Fibroblast of skin of abdomen (primary cell): ENCODE results near the gene UBE2H.
A peak's percentile ranks its signal among the peaks of the same experiment; 100 is the strongest.
"Not testable (repeated sequence)": the region's sequence is repeated elsewhere in the genome, so short reads cannot be mapped to it uniquely, and the experiment has no call there.

ENCODE experiments used
- DNase-seq: peaks from one replicate; pipeline ENCODE4 v3.0.0-alpha.2; 2013

The UBE2H gene

DNA sequence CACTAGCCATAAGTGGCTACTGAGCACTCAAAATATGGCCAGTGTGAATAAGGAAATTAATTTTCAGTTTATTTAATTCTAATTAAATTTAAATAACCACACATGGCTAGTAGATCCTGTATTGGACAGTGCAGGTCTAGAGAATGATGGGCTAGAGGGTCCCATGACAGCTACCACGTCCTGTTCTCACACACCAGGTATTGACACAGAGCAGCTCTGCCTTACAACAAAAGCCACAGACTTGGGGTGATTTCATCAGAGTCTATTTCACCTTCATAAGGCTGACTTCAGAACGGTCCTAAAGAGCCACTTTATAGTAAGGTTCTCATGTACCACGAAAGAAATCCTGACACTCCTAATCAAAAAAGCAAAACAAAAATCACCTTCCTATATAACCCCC lies 111.3 kb downstream of the UBE2H start:
- DNase-seq: no peak

DNA sequence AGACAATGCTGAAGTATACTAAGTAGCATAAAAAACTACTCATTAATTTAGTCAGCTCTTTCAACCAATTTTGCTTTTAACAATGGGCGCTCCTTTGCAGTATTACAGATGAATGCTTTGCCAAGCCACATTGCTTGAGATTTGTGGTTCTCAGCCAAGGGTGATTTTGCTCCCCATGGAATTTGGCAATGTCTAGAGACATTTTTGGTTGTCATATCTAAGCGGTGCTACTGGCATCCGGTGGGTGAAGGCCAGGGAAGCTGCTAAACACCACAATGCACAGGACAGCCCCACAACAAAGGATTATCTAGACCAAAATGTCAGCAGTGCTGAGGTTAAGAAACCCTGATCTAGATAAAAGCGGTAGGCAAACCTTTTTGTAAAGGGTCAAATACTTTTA lies 112.0 kb downstream of the UBE2H start:
- DNase-seq: peak; percentile 40

DNA sequence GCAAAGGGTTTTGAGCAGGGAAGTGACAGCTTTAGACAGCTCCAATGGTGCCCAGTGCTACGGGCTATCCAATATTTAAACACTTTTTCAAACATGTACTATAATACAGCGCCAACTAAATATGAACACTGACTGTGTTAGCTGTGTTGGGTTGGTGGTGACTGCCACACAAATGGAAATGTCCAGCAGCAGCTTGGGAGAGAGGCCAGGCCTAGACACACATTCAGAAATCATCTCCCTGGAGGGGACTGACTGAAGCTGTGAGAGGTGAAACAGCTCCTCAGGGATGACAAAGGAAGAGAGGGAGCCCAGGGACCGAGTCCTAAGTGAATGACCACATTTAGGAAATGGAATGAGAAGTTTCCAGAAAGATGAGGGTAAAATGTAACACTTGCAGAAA lies 115.8 kb downstream of the UBE2H start:
- DNase-seq: no peak

DNA sequence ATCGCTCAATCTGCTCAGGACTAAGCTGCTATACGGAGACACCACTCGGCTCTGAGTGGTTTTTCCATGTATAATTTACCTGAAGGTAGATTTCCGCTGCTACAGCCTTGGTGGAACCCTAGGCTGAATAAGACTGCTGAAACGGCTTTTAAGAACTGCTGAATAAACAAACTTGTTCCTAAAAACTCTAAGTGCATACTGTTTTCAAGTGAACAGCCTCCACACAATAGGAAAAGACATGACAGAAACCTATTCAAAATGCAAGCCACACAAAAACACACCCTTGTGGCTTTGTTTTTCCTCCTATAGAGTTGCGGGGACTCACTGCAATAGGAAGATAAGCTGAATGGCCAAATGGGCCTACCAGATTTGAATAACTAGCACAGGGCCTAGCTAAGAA lies 117.2 kb downstream of the UBE2H start:
- no peak for DNase-seq

DNA sequence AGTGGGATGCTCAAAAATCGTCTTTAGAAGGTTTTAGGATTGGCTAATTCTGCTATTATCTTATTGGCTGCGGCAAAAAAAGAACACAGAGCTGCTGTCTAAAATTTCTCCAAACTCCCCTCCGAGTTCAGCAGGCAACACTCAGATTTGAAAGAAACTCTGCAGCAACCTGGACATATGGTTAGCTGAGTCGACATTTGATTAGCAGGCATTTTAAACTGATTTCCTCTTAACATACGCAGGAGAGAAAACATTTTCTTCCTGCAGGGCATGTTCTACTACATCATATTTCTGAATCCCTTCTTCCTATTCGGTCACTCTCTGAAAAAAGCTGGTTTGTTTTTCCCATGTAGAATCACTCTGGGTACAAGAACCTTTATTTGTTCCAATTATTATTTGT lies 119.4 kb downstream of the UBE2H start:
- not testable (repeated sequence) for DNase-seq

DNA sequence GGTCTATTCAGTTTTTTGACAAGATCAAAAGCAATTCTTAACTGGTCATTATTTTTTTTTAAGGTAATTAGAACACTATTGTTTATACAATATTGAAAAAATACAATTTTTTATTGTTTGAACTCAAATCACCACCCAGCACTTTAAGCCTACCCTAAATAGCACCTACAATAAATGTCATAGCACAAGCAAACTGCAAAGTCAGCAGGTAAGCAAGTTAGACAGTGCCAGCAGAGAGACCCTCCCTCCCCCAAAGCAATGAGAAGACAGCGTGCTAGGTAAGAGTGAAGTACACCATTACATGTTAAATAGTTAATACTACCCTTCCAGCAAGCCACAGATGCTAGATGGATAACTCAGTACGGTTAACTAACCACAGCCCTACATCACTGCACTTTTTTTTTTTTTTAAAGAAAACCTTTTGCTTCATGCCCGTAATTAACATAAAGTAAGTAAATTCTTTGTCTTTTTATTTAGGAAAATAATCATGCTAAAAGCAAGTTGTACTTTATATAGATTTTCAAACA lies 120.0 kb downstream of the UBE2H start:
- no peak for DNase-seq

DNA sequence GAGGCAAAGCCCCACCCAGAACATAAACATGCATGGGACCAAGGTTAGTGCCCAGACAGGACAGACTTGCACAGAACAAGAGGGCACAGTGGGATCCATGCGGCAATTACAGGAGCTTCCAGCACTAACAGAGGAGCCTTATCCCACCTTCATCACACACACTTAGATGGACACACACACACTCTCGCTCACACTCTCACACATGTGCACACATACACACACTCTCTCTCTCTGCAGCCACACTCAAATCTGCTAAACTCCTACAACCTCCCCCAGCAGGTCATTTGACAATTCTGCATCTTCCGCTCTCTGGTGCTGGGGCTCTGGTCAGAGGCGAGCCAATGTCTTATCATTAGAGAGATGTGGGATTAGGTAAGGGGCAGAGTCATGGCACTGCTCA lies 120.5 kb downstream of the UBE2H start:
- no peak for DNase-seq

DNA sequence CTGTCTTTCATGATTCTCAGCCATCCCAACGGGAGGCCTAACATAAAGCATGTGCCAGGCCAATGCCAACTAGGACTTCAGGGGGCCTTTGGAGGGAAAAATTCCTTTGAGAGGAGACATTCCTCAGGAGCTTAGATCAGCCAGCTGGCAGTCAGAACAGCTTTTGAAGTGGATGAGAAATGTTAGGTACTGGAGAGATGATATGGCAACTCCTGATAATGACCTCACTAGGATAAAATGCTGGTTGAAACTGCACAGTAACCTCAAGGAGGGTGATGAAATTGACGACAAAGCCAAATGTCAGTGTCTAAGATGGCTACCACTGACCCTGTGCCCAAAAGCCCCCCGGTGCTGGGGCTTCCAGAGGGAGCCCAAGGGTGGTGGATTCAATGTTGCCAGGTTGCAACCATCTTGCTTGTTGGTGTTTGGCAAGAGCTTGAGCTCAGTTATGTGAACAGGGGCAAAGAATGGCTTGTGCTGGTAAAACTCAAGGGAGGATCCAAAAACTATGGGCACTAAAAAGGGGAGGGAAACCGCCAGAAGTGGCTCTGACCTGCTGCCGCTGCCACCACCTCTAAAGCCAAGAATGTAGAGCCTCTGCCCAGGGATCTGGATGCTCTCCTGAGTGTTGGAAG lies 121.2 kb downstream of the UBE2H start:
- DNase-seq: peak; percentile 95

DNA sequence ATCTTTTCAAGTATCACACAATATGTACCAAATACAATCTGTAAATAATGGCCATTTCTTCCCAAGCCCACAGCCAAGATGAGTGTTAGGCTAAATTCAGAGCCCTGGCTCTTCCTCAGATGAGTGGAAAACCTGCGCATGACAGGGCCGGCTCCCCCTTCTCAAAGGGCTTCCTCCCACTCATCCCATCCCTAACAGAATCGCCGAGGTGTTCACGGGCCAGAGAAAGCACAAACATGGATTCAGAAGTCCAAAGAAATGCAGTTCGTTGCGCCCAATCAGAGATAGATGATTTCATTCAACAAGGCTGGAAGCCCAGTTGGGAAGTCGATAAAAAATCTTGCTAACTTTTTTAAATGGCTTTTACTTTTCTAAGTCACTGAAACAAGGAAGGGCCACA lies 121.8 kb downstream of the UBE2H start:
- DNase-seq: no peak

DNA sequence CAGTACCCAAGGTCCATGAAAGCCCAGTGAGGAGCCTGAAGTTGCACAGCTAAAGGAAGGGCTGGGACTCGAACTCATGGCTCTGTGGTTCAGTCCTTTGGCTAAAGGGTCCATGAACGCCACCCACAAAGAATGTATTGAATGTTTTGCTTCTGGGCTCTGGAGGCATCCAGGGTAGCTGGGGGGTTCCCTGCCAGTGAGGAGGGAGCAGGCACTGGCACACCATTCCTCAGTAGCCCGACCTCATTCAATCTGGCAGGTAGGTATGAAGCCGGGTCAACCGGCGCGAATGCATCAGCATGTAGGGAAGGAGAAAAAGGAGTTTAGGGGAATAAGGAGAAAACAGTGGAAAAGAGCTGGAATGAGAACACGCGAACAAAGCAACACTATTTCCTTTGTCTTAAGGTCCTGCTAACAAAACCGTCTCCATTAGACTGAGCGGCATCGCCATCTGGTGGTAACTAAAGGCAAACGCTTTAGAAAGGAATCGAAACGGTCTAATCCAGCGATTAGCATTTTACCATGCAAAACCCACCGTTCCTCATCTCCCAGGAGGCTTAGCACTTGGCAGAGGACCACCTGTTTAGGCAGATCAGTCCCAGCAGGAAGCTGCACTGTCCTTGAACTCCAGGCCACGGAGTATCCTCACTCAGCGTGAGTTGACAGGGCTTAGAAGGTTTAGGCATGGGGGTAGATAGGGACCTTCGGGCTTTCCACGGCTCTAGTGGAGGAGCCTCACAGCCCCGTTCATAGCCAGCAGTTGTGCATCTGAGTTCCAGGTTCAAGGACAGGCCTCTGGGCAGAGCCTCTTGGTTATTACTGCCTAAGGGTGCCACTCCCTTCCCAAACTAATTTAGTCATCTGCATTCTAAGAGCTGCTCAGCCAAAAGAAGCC lies 122.8 kb downstream of the UBE2H start:
- DNase-seq: peak; percentile 82

DNA sequence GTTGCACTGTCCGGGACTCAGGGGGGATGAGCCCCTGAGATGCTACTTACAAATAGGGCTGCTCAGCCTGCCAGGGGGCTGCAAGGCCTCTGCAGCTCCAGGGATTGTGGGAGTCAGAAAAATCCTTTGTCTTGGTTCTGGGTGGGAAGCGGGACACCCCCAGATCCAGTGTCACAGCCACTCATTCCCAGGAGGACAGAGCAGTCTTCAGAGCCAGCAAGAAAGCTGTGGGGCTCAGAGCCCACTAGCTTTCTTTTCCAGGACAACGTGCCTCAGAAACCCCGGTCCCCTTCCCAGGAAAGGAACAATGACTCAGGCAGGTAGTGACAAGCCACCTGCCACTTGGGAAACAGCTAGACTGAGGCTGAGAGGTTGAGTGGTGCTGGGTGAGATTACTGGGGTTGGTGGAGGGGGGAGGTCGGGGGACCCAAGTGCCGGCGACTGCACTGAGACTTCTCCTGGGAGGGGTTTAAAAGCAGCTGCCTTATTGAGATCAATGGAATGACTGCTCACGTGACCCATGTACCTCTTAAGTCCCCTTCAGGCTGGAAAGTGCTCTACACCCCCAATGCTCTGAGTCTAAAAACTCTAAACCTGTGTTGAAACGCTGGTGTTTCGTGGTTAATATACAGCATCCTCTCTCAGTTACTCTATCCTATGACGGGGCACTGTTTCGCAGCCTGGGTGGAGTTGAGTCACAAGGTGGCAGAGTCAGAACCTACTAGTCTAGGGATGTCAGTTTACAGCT lies 123.6 kb downstream of the UBE2H start:
- DNase-seq: peak; percentile 16

DNA sequence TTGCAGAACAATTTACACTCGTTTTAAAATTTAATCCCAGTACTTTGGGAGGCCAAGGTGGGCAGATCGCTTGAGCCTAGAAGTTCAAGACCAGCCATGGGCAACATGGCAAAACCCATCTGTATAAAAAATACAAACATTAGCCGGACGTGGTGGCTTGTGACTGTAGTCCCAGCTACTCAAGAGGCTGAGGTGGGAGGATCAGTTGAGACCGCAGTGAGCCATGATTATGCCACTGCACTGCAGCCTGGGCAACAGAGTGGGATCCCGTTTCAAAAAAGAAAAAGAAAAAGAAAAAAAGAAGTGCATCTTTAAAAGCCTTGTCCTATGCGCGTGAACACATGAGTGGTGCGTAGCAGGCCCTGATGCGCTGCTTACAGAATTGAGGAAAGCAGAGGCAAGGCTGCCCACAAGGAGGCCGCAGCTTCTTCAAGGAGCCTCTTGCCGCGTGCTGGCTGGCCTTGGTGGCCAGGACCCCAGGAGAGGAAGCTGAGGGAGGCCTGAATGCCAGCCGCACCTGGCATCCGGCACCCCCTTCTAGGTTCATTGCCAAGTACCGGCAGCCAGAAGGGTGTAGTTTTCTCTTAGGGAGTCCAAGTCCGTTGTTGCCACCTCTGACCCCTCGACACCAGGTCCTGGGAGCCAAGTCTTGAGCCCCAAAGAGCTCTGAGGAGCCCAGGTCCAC lies 124.5 kb downstream of the UBE2H start:
- no peak for DNase-seq

DNA sequence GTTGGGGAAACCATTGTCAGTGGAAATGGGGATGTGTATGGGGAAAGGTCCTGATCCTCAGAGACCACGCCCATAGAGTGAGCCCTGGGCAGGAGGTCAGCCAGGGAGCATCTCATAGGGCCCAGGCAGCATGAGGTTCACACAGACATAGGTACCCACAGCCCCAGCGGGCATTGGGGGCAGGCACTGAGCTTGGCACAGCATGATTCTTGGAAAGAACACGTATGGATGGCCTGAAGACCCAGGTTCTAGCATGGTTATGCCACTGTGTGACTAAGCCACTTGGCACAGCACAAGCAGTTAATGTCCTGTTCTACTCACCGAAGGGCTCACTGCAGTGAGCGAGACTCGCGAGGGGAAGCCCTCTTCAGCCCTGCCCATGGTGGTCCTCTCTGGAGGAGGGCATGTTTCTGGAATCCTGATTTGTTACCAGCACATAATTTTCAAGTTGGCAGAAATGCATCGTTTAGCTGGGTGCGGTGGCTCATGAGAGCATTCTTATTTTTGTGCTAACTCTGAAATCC lies 125.2 kb downstream of the UBE2H start:
- no peak for DNase-seq

DNA sequence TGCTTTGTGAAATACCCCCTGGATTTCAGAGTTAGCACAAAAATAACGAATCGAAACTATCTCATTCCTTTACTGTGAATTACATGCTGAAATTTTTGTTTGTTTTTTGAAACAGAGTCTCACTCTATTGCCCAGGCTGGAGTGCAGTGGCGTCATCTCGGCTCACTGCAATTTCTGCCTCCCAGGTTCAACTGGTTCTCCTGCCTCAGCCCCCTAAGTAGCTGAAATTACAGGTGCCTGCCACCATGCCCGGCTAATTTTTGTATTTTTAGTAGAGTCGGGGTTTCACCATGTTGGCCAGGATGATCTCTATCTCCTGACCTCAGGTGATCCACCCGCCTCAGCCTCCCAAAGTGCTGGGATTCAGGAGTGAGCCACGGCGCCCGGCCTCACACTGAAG lies 125.9 kb downstream of the UBE2H start:
- not testable (repeated sequence) for DNase-seq

DNA sequence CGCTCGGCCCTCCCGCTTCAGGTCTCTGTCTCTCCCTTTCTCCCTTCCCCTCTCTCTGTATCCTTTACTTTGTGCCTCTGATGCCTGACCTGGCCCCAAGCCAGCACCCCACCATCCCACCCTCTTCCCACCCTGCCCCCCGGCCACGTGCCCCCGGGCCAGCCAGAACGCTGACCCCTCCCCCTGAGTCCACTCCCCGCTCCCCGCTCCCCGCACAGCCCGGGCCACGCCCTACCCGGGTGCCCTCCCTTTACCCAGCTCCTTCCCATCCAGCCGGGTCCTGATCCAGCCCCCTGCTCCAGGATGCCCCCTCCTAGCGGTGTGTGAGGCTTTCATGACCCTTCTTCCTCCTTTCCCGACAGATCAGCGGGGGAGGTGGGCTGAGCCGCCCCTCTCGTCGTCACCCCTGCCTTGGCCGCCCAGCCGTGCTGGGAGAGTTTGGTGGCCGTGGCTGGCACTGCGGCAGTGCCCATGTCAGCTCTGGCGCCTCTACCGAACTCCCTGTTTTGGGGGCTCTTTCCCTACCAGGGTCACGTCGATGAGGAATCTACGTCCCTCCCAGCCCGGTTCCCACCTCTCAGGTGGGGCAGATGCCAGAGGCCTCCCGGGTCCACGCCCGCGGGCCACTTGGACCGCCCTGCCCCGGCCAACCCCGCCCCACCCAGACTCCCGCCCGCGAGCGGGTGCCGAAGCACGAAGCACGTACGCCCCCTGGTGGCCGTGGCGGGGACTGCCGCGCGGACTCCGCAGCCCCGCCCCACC lies 127.4 kb downstream of the UBE2H start:
- peak; percentile 70 for DNase-seq

DNA sequence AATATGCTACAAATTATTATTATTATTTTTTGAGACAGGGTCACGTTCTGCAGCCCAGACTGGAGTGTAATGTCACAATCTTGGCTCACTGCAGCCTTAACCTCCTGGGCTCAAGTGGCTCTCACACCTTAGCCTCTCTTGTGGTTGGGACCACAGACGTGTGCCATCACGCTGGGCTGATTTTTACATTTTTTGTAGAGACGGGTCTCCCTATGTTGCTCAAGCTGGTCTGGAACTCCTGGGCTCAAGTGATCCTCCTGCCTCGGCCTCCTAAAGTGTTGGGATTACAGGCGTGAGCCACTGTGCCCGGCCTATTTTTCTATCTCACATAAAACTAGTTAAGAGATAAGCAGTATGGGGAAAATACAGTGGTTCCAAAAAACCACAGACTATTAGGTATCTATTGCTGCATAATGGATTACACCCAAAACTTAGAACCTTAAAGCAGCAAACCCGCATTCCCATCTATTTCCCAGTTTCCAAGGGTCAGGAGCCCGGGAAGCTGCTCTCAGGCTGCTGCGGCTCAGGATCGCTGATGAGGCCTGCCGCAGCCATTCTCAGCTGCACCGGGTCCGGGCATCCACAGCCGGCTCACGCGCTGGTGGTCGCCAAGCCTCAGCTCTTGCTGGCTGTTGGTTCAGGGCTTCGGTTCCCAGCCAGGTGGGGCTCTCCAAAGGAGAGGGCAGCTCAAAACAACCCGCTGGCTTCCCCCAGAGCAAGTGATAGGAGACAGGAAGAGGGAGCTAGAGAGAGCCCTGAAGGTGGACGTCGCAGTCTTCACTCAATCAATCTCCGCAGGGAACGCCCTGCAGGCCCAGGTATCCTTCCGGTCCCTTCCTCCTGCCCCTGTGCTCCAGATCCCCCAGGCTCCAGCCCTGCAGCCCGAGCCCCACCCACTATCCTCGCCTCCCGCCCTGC lies 128.2 kb downstream of the UBE2H start:
- DNase-seq: no peak

DNA sequence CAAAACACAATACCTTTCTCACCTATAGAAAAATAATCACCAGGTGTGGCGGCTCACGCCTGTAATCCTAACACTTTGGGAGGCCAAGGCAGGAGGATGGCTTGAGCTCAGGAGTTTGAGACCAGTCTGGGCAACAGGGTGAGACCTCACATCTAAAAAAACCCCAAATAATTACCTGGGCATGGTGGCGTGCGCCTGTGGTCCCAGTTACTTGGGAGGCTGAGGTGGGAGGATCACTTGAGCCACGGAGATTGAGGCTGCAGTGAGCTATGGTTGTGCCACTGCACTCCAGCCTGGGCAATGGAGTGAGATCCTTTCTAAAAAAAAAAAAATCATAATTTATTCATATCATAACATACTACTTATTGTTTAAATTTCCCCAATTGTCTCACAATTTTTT lies 129.6 kb downstream of the UBE2H start:
- not testable (repeated sequence) for DNase-seq

DNA sequence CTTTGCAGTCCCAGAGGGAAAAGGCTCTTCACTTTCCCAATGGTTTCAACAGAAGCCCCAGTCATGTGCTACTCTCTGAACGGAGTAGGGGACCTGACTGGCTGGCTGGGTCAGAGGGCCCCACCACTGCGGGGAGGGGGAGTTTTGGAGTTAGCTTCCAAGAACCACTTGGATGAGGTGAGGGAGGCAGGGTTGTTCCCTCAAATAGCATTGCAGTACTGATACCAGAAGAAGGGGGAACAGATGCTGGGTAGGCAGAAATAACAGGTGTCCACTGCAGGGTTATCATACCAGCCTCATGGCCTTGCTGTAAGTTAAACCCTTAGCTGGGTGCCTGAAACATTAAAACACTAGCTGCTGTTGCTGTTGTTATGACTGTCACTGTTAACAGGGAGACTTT lies 131.3 kb downstream of the UBE2H start:
- no peak for DNase-seq

DNA sequence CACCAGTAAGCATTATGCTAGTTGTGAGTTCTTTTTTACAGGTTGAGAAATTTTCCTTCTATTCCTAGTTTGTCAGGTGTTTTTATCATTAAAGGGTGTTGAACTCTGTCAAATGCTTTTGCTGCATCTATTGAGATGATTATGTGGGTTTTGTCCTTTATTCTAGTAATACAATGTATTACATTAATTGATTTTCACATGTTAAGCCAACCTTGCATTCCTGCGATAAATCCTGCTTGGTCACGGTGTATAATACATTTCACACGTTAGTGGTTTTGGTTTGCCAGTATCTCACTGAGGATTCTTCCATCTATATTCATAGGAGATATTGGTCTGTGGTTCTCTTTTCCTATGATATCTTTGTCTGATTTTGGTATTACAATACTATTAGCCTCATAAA lies 136.0 kb downstream of the UBE2H start:
- DNase-seq: no peak

DNA sequence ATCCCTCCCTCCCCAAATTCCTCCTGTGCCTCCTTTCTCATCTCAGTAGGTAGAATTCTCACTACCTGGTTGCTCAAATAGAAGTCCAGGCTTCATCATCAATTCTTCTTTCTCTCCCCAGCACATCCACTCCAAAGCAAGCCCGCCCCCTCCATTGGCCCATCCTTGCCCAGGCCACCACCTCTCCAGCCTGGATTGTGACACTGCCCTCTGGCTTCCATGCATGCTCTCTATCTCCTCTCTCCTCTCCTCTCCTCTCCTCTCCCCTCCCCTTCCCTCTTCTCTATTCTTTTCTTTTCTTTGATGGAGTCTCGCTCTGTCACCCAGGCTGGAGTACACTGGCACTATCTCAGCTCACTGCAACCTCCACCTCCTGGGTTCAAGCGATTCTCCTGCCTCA lies 144.9 kb downstream of the UBE2H start:
- no peak for DNase-seq
